ENCODE data around the gene EIF4A2. TPM values are rescaled to one million over a fixed set of nuclear protein-coding genes. Genes with fewer than 3 reads are reported as not detected.
A peak's percentile ranks its signal among the peaks of the same experiment; 100 is the strongest.

The EIF4A2 gene
- total and polyA plus RNA-seq, 9 of the 15 experiments (the other 6 are each of a cell fraction or from before 2014, with no cell fraction given), result 307 to 754 (median 435) TPM

GRCh38 chr3:186806089-186807055, 23.0 kb downstream of the EIF4A2 start, which contains the start of gene RFC4 (continued):
- TF ChIP-seq ZBTB26 (CRISPR knock-in tag; IDR thresholded peaks at IDR 0.05), result no peak
- TF ChIP-seq RBM15 (IDR thresholded peaks at IDR 0.05; ENCODE audit: insufficient read depth, low read length), result no peak
- no peak for TF ChIP-seq ZNF184 (CRISPR knock-in tag; IDR thresholded peaks at IDR 0.05)
- no peak for TF ChIP-seq SRSF3 (IDR thresholded peaks at IDR 0.05; ENCODE audit: insufficient read depth, low read length)
- TF ChIP-seq ZNF695 (CRISPR knock-in tag; IDR thresholded peaks at IDR 0.05), result no peak
- peak; percentile 75 for TF ChIP-seq ZNF175 (CRISPR knock-in tag; IDR thresholded peaks at IDR 0.05; ENCODE audit: low read depth)
- TF ChIP-seq GATAD2A (IDR thresholded peaks at IDR 0.05), result 0 out of 2 replicates have a peak, but pooled peaks have one; percentile 40
- no peak for TF ChIP-seq DACH1 (IDR thresholded peaks at IDR 0.05; ENCODE audit: partially characterized antibody)
- TF ChIP-seq MAZ (CRISPR knock-in tag; conservative IDR thresholded peaks at IDR 0.05 in 1 of 2, IDR thresholded peaks at IDR 0.05 in 1 of 2), result peak; percentile 76 to 91
- no peak for TF ChIP-seq ZNF41 (CRISPR knock-in tag; conservative IDR thresholded peaks at IDR 0.05)
- TF ChIP-seq ZNF133 (CRISPR knock-in tag; IDR thresholded peaks at IDR 0.05), result no peak
- TF ChIP-seq EWSR1 (IDR thresholded peaks at IDR 0.05; ENCODE audit: borderline replicate concordance, low read depth, partially characterized antibody), result no peak
- no peak; the same call in 1 of the 2 replicates for TF ChIP-seq HDAC2 (IDR thresholded peaks at IDR 0.05)
- no peak for TF ChIP-seq KLF6 (CRISPR knock-in tag; IDR thresholded peaks at IDR 0.05; ENCODE audit: borderline replicate concordance)
- no peak for TF ChIP-seq ZNF140 (CRISPR knock-in tag; IDR thresholded peaks at IDR 0.05)
- peak; percentile 89 for TF ChIP-seq RBBP5 (IDR thresholded peaks at IDR 0.05; ENCODE audit: borderline replicate concordance, insufficient read depth, low read length, poor library complexity, severe bottlenecking)
- 0 out of 2 replicates have a peak, but pooled peaks have one; percentile 22 for TF ChIP-seq CBX5 (IDR thresholded peaks at IDR 0.05; ENCODE audit: borderline replicate concordance, low read depth)
- TF ChIP-seq CHD4 (IDR thresholded peaks at IDR 0.05; ENCODE audit: insufficient read depth, insufficient replicate concordance, low read depth, low read length, poor library complexity, severe bottlenecking), result no peak
- no peak for TF ChIP-seq LEF1 (IDR thresholded peaks at IDR 0.05)
- peak in 1 of 2 experiments; percentile 33; a peak in 1 of 4 replicates for TF ChIP-seq TBL1XR1 (IDR thresholded peaks at IDR 0.05; ENCODE audit: low read length in 2 of 2)
- TF ChIP-seq ZNF699 (CRISPR knock-in tag; IDR thresholded peaks at IDR 0.05; ENCODE audit: insufficient replicate concordance), result no peak
- TF ChIP-seq HNRNPH1 (optimal IDR thresholded peaks at IDR 0.05; ENCODE audit: low read depth, low read length), result no peak
- TF ChIP-seq ZNF507 (tag; conservative IDR thresholded peaks at IDR 0.05), result no peak
- no peak for TF ChIP-seq CCAR2 (IDR thresholded peaks at IDR 0.05; ENCODE audit: low read depth, low read length)
- TF ChIP-seq MBD1 (CRISPR knock-in tag; IDR thresholded peaks at IDR 0.05), result no peak
- no peak for TF ChIP-seq EHMT2 (IDR thresholded peaks at IDR 0.05)

Measured in K562 (cell line).